Activated CD4-positive, alpha-beta T cell treated with anti-CD3 and anti-CD28 coated beads for 4 hours (primary cell): ENCODE measurements around the gene KCNE5.
"Not testable (repeated sequence)": the region's sequence is repeated elsewhere in the genome, so short reads cannot be mapped to it uniquely, and the experiment has no call there.

ENCODE experiments used
- DNase-seq, 2 donors: peaks; one replicate each; pipeline ENCODE4 v3.0.0-alpha.2; 2020

Gene KCNE5

GRCh38 chrX:109624641-109625616, at the start of gene KCNE5:
Gene KCNE5 (minus strand): TSS chrX:109625172. CDS start chrX:109625020, 152 bp downstream.
- DNase-seq, result no peak

- DNase-seq, result no peak
These were observed 47.3 kb upstream of the KCNE5 start for GRCh38 chrX:109672239-109672638.

GRCh38 chrX:109671170-109671569, 46.2 kb upstream of the KCNE5 start:
- not testable (repeated sequence) for DNase-seq

GRCh38 chrX:109667986-109668385, 43.0 kb upstream of the KCNE5 start:
- DNase-seq, result no peak

- no peak for DNase-seq
These were observed 35.6 kb upstream of the KCNE5 start for GRCh38 chrX:109660435-109661143.

GRCh38 chrX:109658391-109658790, 33.4 kb upstream of the KCNE5 start:
- no peak for DNase-seq

- DNase-seq, result not testable (repeated sequence)
These were observed 32.4 kb upstream of the KCNE5 start for GRCh38 chrX:109657364-109657763.

GRCh38 chrX:109656774-109657173, 31.8 kb upstream of the KCNE5 start:
- DNase-seq, result no peak

- DNase-seq, result no peak
These were observed 30.7 kb upstream of the KCNE5 start for GRCh38 chrX:109655502-109656201.

GRCh38 chrX:109654516-109655109, 29.6 kb upstream of the KCNE5 start:
- no peak for DNase-seq

- DNase-seq, result not testable (repeated sequence)
These were observed 19.7 kb upstream of the KCNE5 start for GRCh38 chrX:109644671-109645070.

GRCh38 chrX:109643687-109644086, 18.7 kb upstream of the KCNE5 start:
- no peak for DNase-seq

- DNase-seq, result no peak
These were observed 13.2 kb upstream of the KCNE5 start for GRCh38 chrX:109638158-109638557.

- DNase-seq, result not testable (repeated sequence)
These were observed 12.5 kb upstream of the KCNE5 start for GRCh38 chrX:109637477-109637876.

- DNase-seq, result no peak
These were observed 10.2 kb upstream of the KCNE5 start for GRCh38 chrX:109635146-109635545.

- no peak for DNase-seq
These were observed 8.0 kb upstream of the KCNE5 start for GRCh38 chrX:109632906-109633504.

GRCh38 chrX:109629310-109629709, 4.3 kb upstream of the KCNE5 start:
- DNase-seq, result no peak

GRCh38 chrX:109626637-109627036, 1.7 kb upstream of the KCNE5 start:
- no peak for DNase-seq

GRCh38 chrX:109623997-109624396, 975 bp downstream of the KCNE5 start:
- no peak for DNase-seq

- no peak for DNase-seq
These were observed 2.7 kb downstream of the KCNE5 start for GRCh38 chrX:109622270-109622669.

- DNase-seq, result no peak
These were observed 5.2 kb downstream of the KCNE5 start for GRCh38 chrX:109619771-109620170.

GRCh38 chrX:109614951-109615350, 10.0 kb downstream of the KCNE5 start:
- DNase-seq, result no peak
